Measurements from ENCODE around the gene PUS1. TPM values are rescaled to one million over a fixed set of nuclear protein-coding genes. Genes with fewer than 3 reads are reported as not detected.

The PUS1 gene
- total RNA-seq, 4 donors from 2014 or later: 10.9 to 23.6 (median 16.4) TPM

GRCh38 chr12:131990066-131990979 is 61.2 kb downstream of the PUS1 start:
- H3K27ac ChIP-seq: no peak overlapping the region
- intact Hi-C loops (cut with DNase I): no loop called here
- H3K4me1 ChIP-seq: no peaks in the 10 kb centered on the region
- peaks cover 62 to 72% of the 10 kb centered on the region in 2 donors for H3K36me3 ChIP-seq
- H3K9me3 ChIP-seq: no peaks in the 10 kb centered on the region
- DNase-seq: no peak
- H3K27me3 ChIP-seq: no peaks in the 10 kb centered on the region
- H3K4me3 ChIP-seq (replicated peaks in 1 of 3): no peak overlapping the region
- WGBS, 2 donors: 82 to 86% methylated on average over 24 of the region's 24 CpGs
- TF ChIP-seq CTCF (IDR thresholded peaks at IDR 0.05): no peak
- TF ChIP-seq POLR2A (IDR thresholded peaks at IDR 0.05): no peak

- Histone ChIP-seq H3K27me3 (no peaks in the 10 kb centered on the region), H3K27ac (no peak overlapping the region), H3K9me3 (no peaks in the 10 kb centered on the region), H3K36me3 (peaks cover 64 to 77% of the 10 kb centered on the region in 2 donors), H3K4me1 (no peaks in the 10 kb centered on the region), H3K4me3 (replicated peaks in 1 of 3) (no peak overlapping the region)
- intact Hi-C loops (cut with DNase I): no loop called here
- WGBS, 2 donors: 80 to 90% methylated on average over 9 of the region's 9 CpGs
- no peak for TF ChIP-seq POLR2A (IDR thresholded peaks at IDR 0.05)
- TF ChIP-seq CTCF (IDR thresholded peaks at IDR 0.05): no peak
- no peak for DNase-seq
Measured at GRCh38 chr12:131990980-131991305, 61.9 kb downstream of the PUS1 start.

GRCh38 chr12:131991816-131992430 is 62.8 kb downstream of the PUS1 start:
- Histone ChIP-seq H3K27ac (no peak overlapping the region), H3K36me3 (peaks cover 60 to 74% of the 10 kb centered on the region in 2 donors), H3K9me3 (no peaks in the 10 kb centered on the region), H3K4me3 (replicated peaks in 1 of 3) (no peak overlapping the region), H3K4me1 (no peaks in the 10 kb centered on the region), H3K27me3 (no peaks in the 10 kb centered on the region)
- intact Hi-C loops (cut with DNase I): no loop called here
- 95 to 96% methylated on average over 11 of the region's 11 CpGs for WGBS, 2 donors
- no peak for DNase-seq
- TF ChIP-seq CTCF (IDR thresholded peaks at IDR 0.05) (no peak), POLR2A (IDR thresholded peaks at IDR 0.05) (no peak)

- H3K27ac ChIP-seq: no peak overlapping the region
- TF ChIP-seq POLR2A (IDR thresholded peaks at IDR 0.05): no peak
- no peak for TF ChIP-seq CTCF (IDR thresholded peaks at IDR 0.05)
- WGBS, 2 donors: 91 to 93% methylated on average over 4 of the region's 4 CpGs
- peaks cover 49 to 56% of the 10 kb centered on the region in 2 donors for H3K36me3 ChIP-seq
- H3K9me3 ChIP-seq: no peaks in the 10 kb centered on the region
- no peaks in the 10 kb centered on the region for H3K27me3 ChIP-seq
- no peak for DNase-seq
- no peak overlapping the region for H3K4me3 ChIP-seq (replicated peaks in 1 of 3)
- H3K4me1 ChIP-seq: no peaks in the 10 kb centered on the region
- intact Hi-C loops (cut with DNase I): no loop called here
Measured at GRCh38 chr12:131994589-131994988, 65.5 kb downstream of the PUS1 start.

Small RNA genes within 50 kb of the gene (small RNA-seq; reads per million reads assigned to genes)
- gene AC131009.3: not detected

Other genes with a start within 250 kb of the PUS1 start
- gene SFSWAP, start 218.2 kb upstream of the PUS1 start, total RNA-seq: 10 to 100 TPM; 36.4 to 50.8 (median 42.6) TPM
- 10 to 100 TPM in 1 of 4 donors, 1 to 10 TPM in 2, under 1 TPM in 1; 0.38 to 10.1 (median 4.1) TPM for gene MMP17, start 100.9 kb upstream of the PUS1 start, total RNA-seq
- 10 to 100 TPM; 21.1 to 27.7 (median 21.7) TPM for gene ULK1, start 34.7 kb upstream of the PUS1 start, total RNA-seq
- 10 to 100 TPM; 22.1 to 51.8 (median 25.4) TPM for gene EP400, start 20.7 kb downstream of the PUS1 start, total RNA-seq
- gene DDX51, start 215.0 kb downstream of the PUS1 start, total RNA-seq: 10 to 100 TPM; 11.2 to 23.1 (median 13.7) TPM
- 10 to 100 TPM in 2 of 4 donors, 1 to 10 TPM in 2; 9.3 to 22.4 (median 10.1) TPM for gene NOC4L, start 215.2 kb downstream of the PUS1 start, total RNA-seq